ENCODE data around the gene CYP3A5. TPM values are rescaled to one million over a fixed set of nuclear protein-coding genes. Genes with fewer than 3 reads are reported as not detected.

CYP3A5 gene
- total and polyA plus RNA-seq, 5 donors from 2014 or later = 0.24 to 0.92 (median 0.74) TPM; not detected in 1

DNA sequence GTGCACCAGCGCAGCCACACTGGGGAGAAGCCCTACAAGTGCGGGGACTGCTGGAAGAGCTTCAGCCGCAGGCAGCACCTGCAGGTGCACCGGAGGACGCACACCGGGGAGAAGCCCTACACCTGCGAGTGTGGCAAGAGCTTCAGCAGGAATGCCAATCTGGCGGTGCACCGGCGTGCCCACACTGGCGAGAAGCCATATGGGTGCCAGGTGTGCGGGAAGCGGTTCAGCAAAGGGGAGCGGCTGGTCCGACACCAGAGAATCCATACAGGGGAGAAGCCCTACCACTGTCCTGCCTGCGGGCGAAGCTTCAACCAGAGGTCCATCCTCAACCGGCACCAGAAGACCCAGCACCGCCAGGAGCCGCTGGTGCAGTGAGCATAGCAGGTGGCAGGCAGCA lies 50.2 kb downstream of the CYP3A5 start:
- no peak overlapping the region for H3K27ac Mint-ChIP-seq
- H3K27me3 Mint-ChIP-seq = no peaks in the 10 kb centered on the region
- H3K4me3 Mint-ChIP-seq = no peak overlapping the region
- Histone ChIP-seq H3K4me1 (ENCODE audit: control insufficient read depth, insufficient read depth, low read length, poor library complexity, severe bottlenecking) (peaks cover 13% of the 10 kb centered on the region), H3K9me3 (ENCODE audit: control insufficient read depth in 2 of 2, low read length in 2 of 2) (no peaks in the 10 kb centered on the region), H3K36me3 (ENCODE audit: control insufficient read depth, insufficient read depth, low read length) (peaks cover 76% of the 10 kb centered on the region), H3K27ac (ENCODE audit: insufficient read depth, low read length, poor library complexity, severe bottlenecking) (no peak overlapping the region), H3K4me3 (ENCODE audit: low read depth, low read length) (no peak overlapping the region), H3K27me3 (ENCODE audit: control insufficient read depth, insufficient read depth, low read length) (no peaks in the 10 kb centered on the region)
- no peak for DNase-seq
- peaks cover 13 to 33% (median 26%) of the 10 kb centered on the region in 4 donors for H3K4me1 Mint-ChIP-seq
- ATAC-seq (ENCODE audit: low read depth in 2 of 2) = no peak
- H3K9me3 Mint-ChIP-seq = no peaks in the 10 kb centered on the region
- H3K36me3 Mint-ChIP-seq = peaks cover 57% of the 10 kb centered on the region

DNA sequence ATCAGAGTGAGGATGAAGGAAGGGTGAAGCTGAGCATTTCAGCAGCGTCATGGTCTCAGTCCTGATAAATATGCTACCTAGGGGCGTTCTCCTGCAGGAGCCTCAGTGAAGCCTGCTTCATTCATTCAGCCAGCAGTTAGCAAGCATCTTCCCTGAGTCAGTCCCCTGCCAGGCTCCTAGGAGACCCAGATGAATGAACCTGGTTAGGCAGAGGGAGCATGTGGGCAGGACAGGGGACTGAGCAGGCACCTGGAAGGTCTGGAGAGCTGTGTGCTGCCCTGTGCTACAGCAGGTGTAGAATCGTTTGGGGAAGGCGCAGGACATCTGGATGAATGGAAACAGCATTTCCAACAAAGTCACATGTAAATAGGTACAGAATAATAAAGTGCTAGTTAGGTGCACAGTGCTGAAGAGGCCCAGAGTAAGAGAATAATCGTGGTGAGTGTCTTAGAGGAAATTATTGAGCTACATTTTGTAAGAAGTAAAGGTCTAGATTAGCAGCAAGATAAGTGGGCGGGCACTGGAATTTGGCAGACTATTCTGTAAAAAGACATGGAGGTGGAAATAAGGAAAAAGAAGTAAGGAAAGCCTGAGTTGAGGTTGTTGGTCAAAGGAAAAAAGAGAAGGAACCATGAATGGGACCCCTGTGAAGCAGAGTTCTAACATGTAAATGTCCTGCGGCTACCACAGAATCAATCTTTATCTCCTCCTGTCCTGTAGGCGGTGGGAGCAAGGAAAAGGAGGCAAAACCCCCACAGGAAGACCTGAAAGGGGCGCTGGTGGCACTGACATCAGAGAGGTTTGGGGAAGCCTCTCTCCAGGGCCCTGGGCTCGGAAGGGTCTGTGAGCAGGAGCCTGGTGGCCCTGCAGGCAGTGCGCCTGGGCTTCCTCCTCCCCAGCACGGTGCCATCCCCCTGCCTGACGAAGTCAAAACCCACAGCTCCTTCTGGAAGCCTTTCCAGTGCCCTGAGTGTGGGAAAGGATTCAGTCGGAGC lies 51.0 kb downstream of the CYP3A5 start:
- ATAC-seq (ENCODE audit: low read depth in 2 of 2) (no peak), DNase-seq (no peak)
- no peak overlapping the region for H3K4me3 Mint-ChIP-seq
- peak overlapping the region in 1 of 3 donors; percentile 76 for H3K27ac Mint-ChIP-seq
- H3K27me3 ChIP-seq (ENCODE audit: control insufficient read depth, insufficient read depth, low read length) = no peaks in the 10 kb centered on the region
- no peak overlapping the region for H3K4me3 ChIP-seq (ENCODE audit: low read depth, low read length)
- H3K36me3 Mint-ChIP-seq = peaks cover 62% of the 10 kb centered on the region
- no peaks in the 10 kb centered on the region for H3K9me3 Mint-ChIP-seq
- H3K36me3 ChIP-seq (ENCODE audit: control insufficient read depth, insufficient read depth, low read length) = peaks cover 72% of the 10 kb centered on the region
- no peaks in the 10 kb centered on the region for H3K27me3 Mint-ChIP-seq
- peaks cover 18 to 42% (median 35%) of the 10 kb centered on the region in 4 donors for H3K4me1 Mint-ChIP-seq
- peaks cover 22% of the 10 kb centered on the region for H3K4me1 ChIP-seq (ENCODE audit: control insufficient read depth, insufficient read depth, low read length, poor library complexity, severe bottlenecking)
- H3K9me3 ChIP-seq (ENCODE audit: control insufficient read depth in 2 of 2, low read length in 2 of 2) = no peaks in the 10 kb centered on the region
- H3K27ac ChIP-seq (ENCODE audit: insufficient read depth, low read length, poor library complexity, severe bottlenecking) = peak overlapping the region; percentile 7

DNA sequence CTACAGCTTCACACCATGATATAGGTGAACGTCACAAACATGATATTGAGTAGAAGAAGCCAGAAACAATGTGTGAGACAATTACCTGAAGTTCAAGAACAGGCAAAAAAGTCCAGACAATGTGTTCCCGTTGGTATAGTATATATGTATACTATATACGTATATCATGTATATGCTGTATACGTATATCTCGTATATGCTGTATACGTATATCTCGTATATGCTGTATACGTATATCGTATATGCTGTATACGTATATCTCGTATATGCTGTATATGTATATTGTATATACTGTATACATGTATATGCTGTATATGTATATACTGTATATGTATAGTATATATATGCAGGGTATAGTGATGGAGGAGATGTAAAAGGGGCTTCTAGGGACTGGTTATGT lies 52.3 kb downstream of the CYP3A5 start:
- no peak for ATAC-seq (ENCODE audit: low read depth in 2 of 2)
- H3K27ac Mint-ChIP-seq = no peak overlapping the region
- H3K4me3 Mint-ChIP-seq = no peak overlapping the region
- H3K4me1 Mint-ChIP-seq = peaks cover 26 to 53% (median 45%) of the 10 kb centered on the region in 4 donors
- H3K4me1 ChIP-seq (ENCODE audit: control insufficient read depth, insufficient read depth, low read length, poor library complexity, severe bottlenecking) = peaks cover 31% of the 10 kb centered on the region
- no peak overlapping the region for H3K27ac ChIP-seq (ENCODE audit: insufficient read depth, low read length, poor library complexity, severe bottlenecking)
- H3K9me3 Mint-ChIP-seq = no peaks in the 10 kb centered on the region
- peaks cover 62% of the 10 kb centered on the region for H3K36me3 Mint-ChIP-seq
- peaks cover 72% of the 10 kb centered on the region for H3K36me3 ChIP-seq (ENCODE audit: control insufficient read depth, insufficient read depth, low read length)
- H3K4me3 ChIP-seq (ENCODE audit: low read depth, low read length) = no peak overlapping the region
- no peaks in the 10 kb centered on the region for H3K27me3 ChIP-seq (ENCODE audit: control insufficient read depth, insufficient read depth, low read length)
- DNase-seq = no peak
- no peaks in the 10 kb centered on the region for H3K27me3 Mint-ChIP-seq
- H3K9me3 ChIP-seq (ENCODE audit: control insufficient read depth in 2 of 2, low read length in 2 of 2) = no peaks in the 10 kb centered on the region

DNA sequence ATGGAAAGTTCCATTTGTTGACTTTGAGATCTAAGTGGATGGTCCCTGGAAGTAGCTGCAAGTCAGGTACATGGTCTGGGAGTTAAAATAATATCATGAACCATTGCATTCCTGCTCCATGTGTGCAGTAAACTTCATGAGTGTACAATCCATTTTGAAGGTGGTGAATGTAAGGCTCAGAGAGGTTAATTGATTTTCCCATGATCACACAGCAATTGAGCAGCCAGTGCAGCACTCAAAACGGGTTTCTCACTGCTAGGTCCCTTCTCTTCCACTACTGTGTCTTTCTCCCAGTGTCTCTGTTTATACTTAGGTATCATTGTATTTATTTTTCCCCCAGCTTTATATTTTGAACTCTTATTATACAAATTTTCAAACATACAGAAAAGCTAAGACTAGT lies 53.1 kb downstream of the CYP3A5 start:
- no peak for DNase-seq
- Histone ChIP-seq H3K27me3 (ENCODE audit: control insufficient read depth, insufficient read depth, low read length) (no peaks in the 10 kb centered on the region), H3K4me3 (ENCODE audit: low read depth, low read length) (no peak overlapping the region), H3K9me3 (ENCODE audit: control insufficient read depth in 2 of 2, low read length in 2 of 2) (no peaks in the 10 kb centered on the region), H3K4me1 (ENCODE audit: control insufficient read depth, insufficient read depth, low read length, poor library complexity, severe bottlenecking) (peaks cover 31% of the 10 kb centered on the region), H3K27ac (ENCODE audit: insufficient read depth, low read length, poor library complexity, severe bottlenecking) (no peak overlapping the region), H3K36me3 (ENCODE audit: control insufficient read depth, insufficient read depth, low read length) (peaks cover 73% of the 10 kb centered on the region)
- peaks cover 26 to 58% (median 47%) of the 10 kb centered on the region in 4 donors for H3K4me1 Mint-ChIP-seq
- ATAC-seq (ENCODE audit: low read depth in 2 of 2) = no peak
- peak overlapping the region in 2 of 3 donors; percentile 84 to 98 for H3K27ac Mint-ChIP-seq
- peak overlapping the region in 1 of 4 donors; percentile 31 for H3K4me3 Mint-ChIP-seq
- no peaks in the 10 kb centered on the region for H3K9me3 Mint-ChIP-seq
- H3K36me3 Mint-ChIP-seq = peaks cover 62% of the 10 kb centered on the region
- H3K27me3 Mint-ChIP-seq = no peaks in the 10 kb centered on the region

DNA sequence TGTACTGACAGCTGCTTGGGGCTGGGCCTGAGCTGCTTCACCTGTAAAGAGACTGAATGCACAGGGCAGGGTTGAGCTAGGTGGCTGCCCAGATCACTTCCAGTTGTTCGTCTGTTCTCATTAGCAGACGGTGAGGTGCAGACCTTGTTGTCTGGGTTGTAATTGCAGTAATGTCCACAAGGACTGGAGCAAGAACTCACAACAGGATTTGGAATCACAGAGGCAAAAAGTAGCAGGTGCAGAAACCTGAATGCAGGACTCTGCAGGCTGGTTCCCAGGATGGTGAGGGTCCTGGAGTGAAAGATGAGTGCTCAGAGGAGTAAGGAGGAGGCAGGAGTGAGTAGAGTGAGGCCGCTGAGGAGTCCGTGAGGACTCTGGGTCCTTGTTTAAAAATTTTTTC lies 53.8 kb downstream of the CYP3A5 start:
- peak overlapping the region; percentile 90 for H3K27ac ChIP-seq (ENCODE audit: insufficient read depth, low read length, poor library complexity, severe bottlenecking)
- H3K36me3 Mint-ChIP-seq = peaks cover 59% of the 10 kb centered on the region
- peaks cover 25 to 58% (median 47%) of the 10 kb centered on the region in 4 donors for H3K4me1 Mint-ChIP-seq
- no peaks in the 10 kb centered on the region for H3K9me3 Mint-ChIP-seq
- no peaks in the 10 kb centered on the region for H3K27me3 ChIP-seq (ENCODE audit: control insufficient read depth, insufficient read depth, low read length)
- H3K9me3 ChIP-seq (ENCODE audit: control insufficient read depth in 2 of 2, low read length in 2 of 2) = no peaks in the 10 kb centered on the region
- ATAC-seq (ENCODE audit: low read depth in 2 of 2) (no peak), DNase-seq (no peak)
- H3K4me3 Mint-ChIP-seq = peak overlapping the region in 1 of 4 donors; percentile 58
- peak overlapping the region; percentile 82 to 98 (median 84) for H3K27ac Mint-ChIP-seq
- no peaks in the 10 kb centered on the region for H3K27me3 Mint-ChIP-seq
- H3K4me3 ChIP-seq (ENCODE audit: low read depth, low read length) = no peak overlapping the region
- H3K36me3 ChIP-seq (ENCODE audit: control insufficient read depth, insufficient read depth, low read length) = peaks cover 76% of the 10 kb centered on the region
- H3K4me1 ChIP-seq (ENCODE audit: control insufficient read depth, insufficient read depth, low read length, poor library complexity, severe bottlenecking) = peaks cover 31% of the 10 kb centered on the region

DNA sequence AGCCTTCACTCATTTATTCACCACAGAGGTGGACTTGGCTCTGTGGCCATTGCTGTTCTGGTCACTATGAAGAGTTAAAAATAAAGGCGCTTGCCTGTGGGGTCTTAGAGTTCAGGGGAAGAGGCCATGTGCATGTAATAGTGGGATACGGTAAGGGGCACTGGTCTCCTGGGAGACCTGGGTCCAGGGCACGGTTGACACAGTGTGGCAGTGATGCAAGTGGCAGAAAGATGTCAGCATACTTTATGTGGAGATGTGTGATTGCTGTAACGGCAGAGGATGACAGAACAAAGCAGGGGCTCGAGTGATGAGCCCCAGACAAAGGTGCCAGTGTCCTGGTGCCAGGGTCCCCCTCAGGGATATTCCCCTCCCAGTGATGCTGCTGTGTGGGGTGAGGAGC lies 54.5 kb downstream of the CYP3A5 start:
- Mint-ChIP-seq H3K27me3 (no peaks in the 10 kb centered on the region), H3K9me3 (no peaks in the 10 kb centered on the region), H3K4me3 (peak overlapping the region in 3 of 4 donors; percentile 17 to 93 (median 84)), H3K27ac (peak overlapping the region; percentile 82 to 99 (median 98)), H3K4me1 (peaks cover 19 to 54% (median 45%) of the 10 kb centered on the region in 4 donors), H3K36me3 (peaks cover 59% of the 10 kb centered on the region)
- Histone ChIP-seq H3K27me3 (ENCODE audit: control insufficient read depth, insufficient read depth, low read length) (no peaks in the 10 kb centered on the region), H3K27ac (ENCODE audit: insufficient read depth, low read length, poor library complexity, severe bottlenecking) (peak overlapping the region; percentile 90), H3K4me1 (ENCODE audit: control insufficient read depth, insufficient read depth, low read length, poor library complexity, severe bottlenecking) (peaks cover 31% of the 10 kb centered on the region), H3K4me3 (ENCODE audit: low read depth, low read length) (peak overlapping the region; percentile 67), H3K9me3 (ENCODE audit: control insufficient read depth in 2 of 2, low read length in 2 of 2) (no peaks in the 10 kb centered on the region), H3K36me3 (ENCODE audit: control insufficient read depth, insufficient read depth, low read length) (peaks cover 76% of the 10 kb centered on the region)
- no peak for DNase-seq
- no peak for ATAC-seq (ENCODE audit: low read depth in 2 of 2)

- peak; percentile 96 to 98 for ATAC-seq (ENCODE audit: low read depth in 2 of 2)
- Histone ChIP-seq H3K27me3 (ENCODE audit: control insufficient read depth, insufficient read depth, low read length) (no peaks in the 10 kb centered on the region), H3K36me3 (ENCODE audit: control insufficient read depth, insufficient read depth, low read length) (peaks cover 76% of the 10 kb centered on the region), H3K4me3 (ENCODE audit: low read depth, low read length) (peak overlapping the region; percentile 67), H3K27ac (ENCODE audit: insufficient read depth, low read length, poor library complexity, severe bottlenecking) (peak overlapping the region; percentile 90), H3K4me1 (ENCODE audit: control insufficient read depth, insufficient read depth, low read length, poor library complexity, severe bottlenecking) (peaks cover 31% of the 10 kb centered on the region), H3K9me3 (ENCODE audit: control insufficient read depth in 2 of 2, low read length in 2 of 2) (no peaks in the 10 kb centered on the region)
- no peaks in the 10 kb centered on the region for H3K9me3 Mint-ChIP-seq
- peak; percentile 65 to 89 (median 85) for DNase-seq
- peak overlapping the region; percentile 65 to 93 (median 88) for H3K4me3 Mint-ChIP-seq
- no peaks in the 10 kb centered on the region for H3K27me3 Mint-ChIP-seq
- H3K36me3 Mint-ChIP-seq = peaks cover 60% of the 10 kb centered on the region
- H3K27ac Mint-ChIP-seq = peak overlapping the region; percentile 97 to 99 (median 98)
- H3K4me1 Mint-ChIP-seq = peaks cover 19 to 55% (median 47%) of the 10 kb centered on the region in 4 donors
Observed at GRCh38 chr7:99624484-99624883, 55.3 kb downstream of the CYP3A5 start.
